ENCODE measurements around the gene RAB10. TPM values are rescaled to one million over a fixed set of nuclear protein-coding genes. Genes with fewer than 3 reads are reported as not detected.

The RAB10 gene
- total RNA-seq, 3 donors from 2014 or later (not counting 1 experiment from before 2014, with no cell fraction given), result 35.8 to 44.2 (median 39.5) TPM

- 74% methylated on average over 34 of the region's 34 CpGs for whole genome bisulfite sequencing (ENCODE audit: insufficient coverage)
- H3K4me1 ChIP-seq (ENCODE audit: control insufficient read depth, insufficient read depth, low read length), result peaks cover 21% of the 10 kb centered on the region
- no peak overlapping the region for H3K27ac ChIP-seq (ENCODE audit: low read length)
- H3K36me3 Mint-ChIP-seq, result no peaks in the 10 kb centered on the region
- ATAC-seq, result no peak
- H3K27me3 Mint-ChIP-seq (ENCODE audit: low read depth in 2 of 2), result peaks cover 18 to 21% of the 10 kb centered on the region in 2 donors
- peak overlapping the region; percentile 82 for H3K4me3 Mint-ChIP-seq
- TF ChIP-seq CTCF (IDR thresholded peaks at IDR 0.05), result no peak
- no peaks in the 10 kb centered on the region for H3K36me3 ChIP-seq (ENCODE audit: control insufficient read depth, insufficient read depth, low read length)
- H3K9me3 Mint-ChIP-seq, result no peaks in the 10 kb centered on the region
- intact Hi-C loops (cut with micrococcal nuclease), result loop anchor here (2.0 to 10.0 kb wide), 2 partner anchors 95 to 309 kb away; partner anchors contain the start of gene ASXL2
- peak overlapping the region; percentile 51 for H3K4me3 ChIP-seq (ENCODE audit: low read length)
- H3K4me1 Mint-ChIP-seq, result peaks cover 10 to 24% of the 10 kb centered on the region in 2 donors
- no peaks in the 10 kb centered on the region for H3K9me3 ChIP-seq (ENCODE audit: control insufficient read depth, insufficient read depth, low read length)
- DNase-seq, result peak in 1 of 2 donors; percentile 28
- H3K27ac Mint-ChIP-seq, result peak overlapping the region in 1 of 2 donors; percentile 48
- peaks cover 2% of the 10 kb centered on the region for H3K27me3 ChIP-seq (ENCODE audit: control insufficient read depth, insufficient read depth, low read length)
Measured at GRCh38 chr2:26184121-26184520, 150.2 kb downstream of the RAB10 start.

GRCh38 chr2:26184555-26185303 lies 150.8 kb downstream of the RAB10 start:
- Mint-ChIP-seq H3K4me3 (peak overlapping the region; percentile 82), H3K9me3 (no peaks in the 10 kb centered on the region), H3K4me1 (peaks cover 6 to 19% of the 10 kb centered on the region in 2 donors), H3K27ac (peak overlapping the region in 1 of 2 donors; percentile 75), H3K27me3 (ENCODE audit: low read depth in 2 of 2) (peaks cover 14 to 18% of the 10 kb centered on the region in 2 donors), H3K36me3 (no peaks in the 10 kb centered on the region)
- TF ChIP-seq CTCF (IDR thresholded peaks at IDR 0.05), result peak; percentile 61
- H3K27ac ChIP-seq (ENCODE audit: low read length), result peak overlapping the region; percentile 42
- ATAC-seq (peak; percentile 97 to 98 (median 98)), DNase-seq (peak; percentile 85 to 96)
- intact Hi-C loops (cut with micrococcal nuclease), result loop anchor here (2.0 to 10.0 kb wide), 2 partner anchors 96 to 310 kb away; partner anchors contain the start of gene ASXL2
- peaks cover 16% of the 10 kb centered on the region for H3K4me1 ChIP-seq (ENCODE audit: control insufficient read depth, insufficient read depth, low read length)
- peak overlapping the region; percentile 51 for H3K4me3 ChIP-seq (ENCODE audit: low read length)
- H3K27me3 ChIP-seq (ENCODE audit: control insufficient read depth, insufficient read depth, low read length), result no peaks in the 10 kb centered on the region
- no peaks in the 10 kb centered on the region for H3K9me3 ChIP-seq (ENCODE audit: control insufficient read depth, insufficient read depth, low read length)
- H3K36me3 ChIP-seq (ENCODE audit: control insufficient read depth, insufficient read depth, low read length), result no peaks in the 10 kb centered on the region
- 2% methylated on average over 114 of the region's 114 CpGs for WGBS (ENCODE audit: insufficient coverage)

- no peak for ATAC-seq
- Histone ChIP-seq H3K4me1 (ENCODE audit: control insufficient read depth, insufficient read depth, low read length) (peaks cover 16% of the 10 kb centered on the region), H3K27me3 (ENCODE audit: control insufficient read depth, insufficient read depth, low read length) (no peaks in the 10 kb centered on the region), H3K36me3 (ENCODE audit: control insufficient read depth, insufficient read depth, low read length) (peaks cover 2% of the 10 kb centered on the region), H3K4me3 (ENCODE audit: low read length) (peak overlapping the region; percentile 47), H3K27ac (ENCODE audit: low read length) (peak overlapping the region; percentile 31), H3K9me3 (ENCODE audit: control insufficient read depth, insufficient read depth, low read length) (no peaks in the 10 kb centered on the region)
- intact Hi-C loops (cut with micrococcal nuclease), result loop anchor here (2.0 to 10.0 kb wide), 2 partner anchors 97 to 311 kb away; partner anchors contain the start of gene ASXL2
- H3K4me1 Mint-ChIP-seq, result peaks cover 6 to 14% of the 10 kb centered on the region in 2 donors
- peak overlapping the region in 1 of 2 donors; percentile 75 for H3K27ac Mint-ChIP-seq
- 54% methylated on average over 18 of the region's 20 CpGs for WGBS (ENCODE audit: insufficient coverage)
- no peaks in the 10 kb centered on the region for H3K9me3 Mint-ChIP-seq
- no peaks in the 10 kb centered on the region for H3K36me3 Mint-ChIP-seq
- no peak for TF ChIP-seq CTCF (IDR thresholded peaks at IDR 0.05)
- peaks cover 9 to 11% of the 10 kb centered on the region in 2 donors for H3K27me3 Mint-ChIP-seq (ENCODE audit: low read depth in 2 of 2)
- no peak for DNase-seq
- peak overlapping the region; percentile 82 for H3K4me3 Mint-ChIP-seq
Measured at GRCh38 chr2:26185304-26185928, 151.5 kb downstream of the RAB10 start.

Measured in natural killer cell (primary cell).